ENCODE data around the gene HIF1AN.

HIF1AN gene

GRCh38 chr10:100490531-100490930, 45.2 kb upstream of the HIF1AN start:
- no peaks in the 10 kb centered on the region for H3K9me2 ChIP-seq (replicated peaks; ENCODE audit: insufficient read depth, low read length)
- no peaks in the 10 kb centered on the region for H3K9me3 ChIP-seq (ENCODE audit: insufficient read depth, low read length)
- H3K4me2 ChIP-seq (ENCODE audit: low read depth, low read length, poor library complexity, severe bottlenecking) = no peak overlapping the region
- no peaks in the 10 kb centered on the region for H3F3A ChIP-seq (ENCODE audit: insufficient read depth)
- no peak overlapping the region for H3K4me3 ChIP-seq (ENCODE audit: insufficient read depth, low read length, poor library complexity, severe bottlenecking)
- H3K27ac ChIP-seq (ENCODE audit: low read depth, low read length) = no peak overlapping the region
- no peak overlapping the region for H2AFZ ChIP-seq (ENCODE audit: low read depth, low read length, severe bottlenecking)
- H3K27me3 ChIP-seq (ENCODE audit: low read length) = no peaks in the 10 kb centered on the region
- H3K9ac ChIP-seq (ENCODE audit: low read length) = no peak overlapping the region
- TF ChIP-seq CTCF (IDR thresholded peaks at IDR 0.05; ENCODE audit: insufficient read depth, low read length, poor library complexity, severe bottlenecking) (no peak), EZH2phosphoT487 (conservative IDR thresholded peaks at IDR 0.05; ENCODE audit: low read length) (no peak)
- no peaks in the 10 kb centered on the region for H3K36me3 ChIP-seq (ENCODE audit: low read length)
- H4K20me1 ChIP-seq (ENCODE audit: low read depth, low read length) = no peaks in the 10 kb centered on the region
- H3K79me2 ChIP-seq (ENCODE audit: insufficient read depth, low read length) = no peaks in the 10 kb centered on the region

GRCh38 chr10:100496567-100496966, 39.2 kb upstream of the HIF1AN start:
- H3K9me2 ChIP-seq (replicated peaks; ENCODE audit: insufficient read depth, low read length) = no peaks in the 10 kb centered on the region
- no peak overlapping the region for H3K4me2 ChIP-seq (ENCODE audit: low read depth, low read length, poor library complexity, severe bottlenecking)
- H3K27me3 ChIP-seq (ENCODE audit: low read length) = no peaks in the 10 kb centered on the region
- no peak overlapping the region for H3K27ac ChIP-seq (ENCODE audit: low read depth, low read length)
- H3K36me3 ChIP-seq (ENCODE audit: low read length) = no peaks in the 10 kb centered on the region
- H3K9ac ChIP-seq (ENCODE audit: low read length) = no peak overlapping the region
- no peaks in the 10 kb centered on the region for H4K20me1 ChIP-seq (ENCODE audit: low read depth, low read length)
- H3F3A ChIP-seq (ENCODE audit: insufficient read depth) = no peaks in the 10 kb centered on the region
- H3K4me3 ChIP-seq (ENCODE audit: insufficient read depth, low read length, poor library complexity, severe bottlenecking) = no peak overlapping the region
- no peaks in the 10 kb centered on the region for H3K9me3 ChIP-seq (ENCODE audit: insufficient read depth, low read length)
- no peaks in the 10 kb centered on the region for H3K79me2 ChIP-seq (ENCODE audit: insufficient read depth, low read length)
- no peak for TF ChIP-seq CTCF (IDR thresholded peaks at IDR 0.05; ENCODE audit: insufficient read depth, low read length, poor library complexity, severe bottlenecking)
- H2AFZ ChIP-seq (ENCODE audit: low read depth, low read length, severe bottlenecking) = no peak overlapping the region

- no peaks in the 10 kb centered on the region for H3K9me2 ChIP-seq (replicated peaks; ENCODE audit: insufficient read depth, low read length)
- H3K9me3 ChIP-seq (ENCODE audit: insufficient read depth, low read length) = no peaks in the 10 kb centered on the region
- H3K4me2 ChIP-seq (ENCODE audit: low read depth, low read length, poor library complexity, severe bottlenecking) = no peak overlapping the region
- H3K4me3 ChIP-seq (ENCODE audit: insufficient read depth, low read length, poor library complexity, severe bottlenecking) = no peak overlapping the region
- H3K9ac ChIP-seq (ENCODE audit: low read length) = no peak overlapping the region
- no peak overlapping the region for H3K27ac ChIP-seq (ENCODE audit: low read depth, low read length)
- no peak for TF ChIP-seq CTCF (IDR thresholded peaks at IDR 0.05; ENCODE audit: insufficient read depth, low read length, poor library complexity, severe bottlenecking)
- no peak for TF ChIP-seq EZH2phosphoT487 (conservative IDR thresholded peaks at IDR 0.05; ENCODE audit: low read length)
- H2AFZ ChIP-seq (ENCODE audit: low read depth, low read length, severe bottlenecking) = no peak overlapping the region
- no peaks in the 10 kb centered on the region for H4K20me1 ChIP-seq (ENCODE audit: low read depth, low read length)
- H3F3A ChIP-seq (ENCODE audit: insufficient read depth) = no peaks in the 10 kb centered on the region
- H3K27me3 ChIP-seq (ENCODE audit: low read length) = no peaks in the 10 kb centered on the region
- H3K36me3 ChIP-seq (ENCODE audit: low read length) = no peaks in the 10 kb centered on the region
- no peaks in the 10 kb centered on the region for H3K79me2 ChIP-seq (ENCODE audit: insufficient read depth, low read length)
Measured at GRCh38 chr10:100498059-100498458, 37.7 kb upstream of the HIF1AN start.

- Histone ChIP-seq H3K4me2 (ENCODE audit: low read depth, low read length, poor library complexity, severe bottlenecking) (no peak overlapping the region), H3K27ac (ENCODE audit: low read depth, low read length) (no peak overlapping the region), H3K36me3 (ENCODE audit: low read length) (no peaks in the 10 kb centered on the region), H3K27me3 (ENCODE audit: low read length) (no peaks in the 10 kb centered on the region), H2AFZ (ENCODE audit: low read depth, low read length, severe bottlenecking) (no peak overlapping the region), H3K79me2 (ENCODE audit: insufficient read depth, low read length) (no peaks in the 10 kb centered on the region), H3K9me2 (replicated peaks; ENCODE audit: insufficient read depth, low read length) (no peaks in the 10 kb centered on the region), H4K20me1 (ENCODE audit: low read depth, low read length) (no peaks in the 10 kb centered on the region), H3K4me3 (ENCODE audit: insufficient read depth, low read length, poor library complexity, severe bottlenecking) (no peak overlapping the region), H3F3A (ENCODE audit: insufficient read depth) (no peaks in the 10 kb centered on the region), H3K9me3 (ENCODE audit: insufficient read depth, low read length) (no peaks in the 10 kb centered on the region), H3K9ac (ENCODE audit: low read length) (no peak overlapping the region)
- TF ChIP-seq CTCF (IDR thresholded peaks at IDR 0.05; ENCODE audit: insufficient read depth, low read length, poor library complexity, severe bottlenecking) = no peak
- no peak for TF ChIP-seq EZH2phosphoT487 (conservative IDR thresholded peaks at IDR 0.05; ENCODE audit: low read length)
Measured at GRCh38 chr10:100501423-100501822, 34.3 kb upstream of the HIF1AN start.

Data from SU-DHL-6 (cell line).